Lung (tissue), 12 donors: ENCODE measurements around the gene TCTN3. TPM values are rescaled to one million over a fixed set of nuclear protein-coding genes. Genes with fewer than 3 reads are reported as not detected.

Experiments used
- ATAC-seq: fragments of 200-7000 bp; cut with Tn5 transposase; one replicate; pipeline ENCODE4 v1.9.1; 2020; ENCODE audit warnings: moderate number of reproducible peaks; ENCODE audit not compliant: insufficient read depth, low FRiP score
- DNase-seq, 3 donors: peaks; one replicate each; pipeline ENCODE4 v3.0.0-alpha.2; 2013 to 2017
- H3K27ac ChIP-seq, 2 donors: one replicate each; pipeline ENCODE4 v1.5.1; 2013; ENCODE audit warnings: mild to moderate bottlenecking in 2 of 2, moderate library complexity in 2 of 2, control low read depth in 1 of 2, inconsistent platforms in 1 of 2, low read depth in 1 of 2, low read length in 1 of 2
- H3K27me3 ChIP-seq, 3 donors: one replicate each; pipeline ENCODE4 v1.5.1; 2013; ENCODE audit warnings: low read length in 2 of 3; ENCODE audit not compliant: control insufficient read depth in 3 of 3, insufficient read depth in 3 of 3
- H3K36me3 ChIP-seq, 4 donors: one replicate each; pipeline ENCODE4 v1.5.1; 2013; ENCODE audit warnings: low read length in 4 of 4, mild to moderate bottlenecking in 1 of 4, moderate library complexity in 1 of 4; ENCODE audit not compliant: control insufficient read depth in 4 of 4, insufficient read depth in 4 of 4
- H3K4me1 ChIP-seq, 5 donors: one replicate each; pipeline ENCODE4 v1.5.1; 2013; ENCODE audit warnings: low read length in 5 of 5, mild to moderate bottlenecking in 2 of 5, moderate library complexity in 1 of 5; ENCODE audit not compliant: control insufficient read depth in 5 of 5, insufficient read depth in 5 of 5
- H3K4me3 ChIP-seq: one replicate; pipeline ENCODE4 v1.5.1; 2013; ENCODE audit warnings: mild to moderate bottlenecking, control low read depth, moderate library complexity
- H3K9ac ChIP-seq, 2 donors: one replicate each; pipeline ENCODE4 v1.5.1; 2013; ENCODE audit warnings: low read length in 2 of 2, control low read depth in 1 of 2; ENCODE audit not compliant: insufficient read depth in 1 of 2
- H3K9me3 ChIP-seq, 4 donors: one replicate each; pipeline ENCODE4 v1.5.1; 2013; ENCODE audit warnings: low read length in 3 of 4, mild to moderate bottlenecking in 1 of 4, moderate library complexity in 1 of 4; ENCODE audit not compliant: control insufficient read depth in 4 of 4, insufficient read depth in 3 of 4
- CTCF ChIP-seq: IDR thresholded peaks from 2 replicates; pipeline ENCODE4 v1.5.1; 2012; ENCODE audit warnings: mild to moderate bottlenecking; ENCODE audit errors: control extremely low read depth, extremely low read depth
- WGBS, 2 donors: extraction: QIAGEN DNeasy Blood & Tissue Kit; methylation state at CpG; one replicate each; pipeline ENCODE4 v1.1.7; 2013; 5-methylcytosine and 5-hydroxymethylcytosine counted together
- polyA plus RNA-seq, 2 donors: library from polyadenylated mRNA; stranded (reverse); fragments of 200-250 nt; gene quantifications; one replicate each; pipeline ENCODE4 v1.2.1, GENCODE V29; 2013
- total RNA-seq, 2 donors: library from RNA; depleted of rRNA in 1 of 2; stranded (reverse); fragments of >200 nt in 1 of 2; gene quantifications; one replicate each; pipeline ENCODE4 v1.2.1, GENCODE V29; 2014 to 2021
- donor health status: control.
- donor health status: control.
- donor health status: Bipolar disorder and iron deficiency.
- donor health status: healthy.
- donor health status: DM: yes; HTN: yes; CAD: no.

TCTN3 gene
- total and polyA plus RNA-seq, 4 donors = 13.1 to 43.2 (median 29.8) TPM

- peak overlapping the region; percentile 85 for H3K4me3 ChIP-seq
- H3K36me3 ChIP-seq = peaks cover 7 to 16% (median 14%) of the 10 kb centered on the region in 4 donors
- peak overlapping the region; percentile 56 to 90 for H3K27ac ChIP-seq
- WGBS, 2 donors = 10 to 12% methylated on average over 15 of the region's 15 CpGs
- peak overlapping the region; percentile 98 for H3K9ac ChIP-seq
- H3K4me1 ChIP-seq = peaks cover 0 to 14% (median 0%) of the 10 kb centered on the region in 5 donors
- DNase-seq (peak in 1 of 3 donors; percentile 17), ATAC-seq (no peak)
- no peaks in the 10 kb centered on the region for H3K9me3 ChIP-seq
- TF ChIP-seq CTCF = no peak
- H3K27me3 ChIP-seq = no peaks in the 10 kb centered on the region
Observed at GRCh38 chr10:95693071-95693667, 558 bp downstream of the TCTN3 start.

- Histone ChIP-seq H3K36me3 (peaks cover 12 to 31% (median 22%) of the 10 kb centered on the region in 4 donors), H3K4me3 (no peak overlapping the region), H3K9me3 (no peaks in the 10 kb centered on the region), H3K4me1 (peaks cover 0 to 14% (median 0%) of the 10 kb centered on the region in 5 donors), H3K27me3 (no peaks in the 10 kb centered on the region), H3K9ac (no peak overlapping the region), H3K27ac (no peak overlapping the region)
- no peak for ATAC-seq
- no peak for DNase-seq
- 93 to 94% methylated on average over 2 of the region's 2 CpGs for WGBS, 2 donors
- TF ChIP-seq CTCF = no peak
Observed at GRCh38 chr10:95691281-95691680, 2.4 kb downstream of the TCTN3 start.

- DNase-seq = no peak
- peaks cover 0 to 14% (median 0%) of the 10 kb centered on the region in 5 donors for H3K4me1 ChIP-seq
- ATAC-seq = no peak
- WGBS, 2 donors = 81 to 88% methylated on average over 2 of the region's 2 CpGs
- no peak overlapping the region for H3K9ac ChIP-seq
- no peak overlapping the region for H3K4me3 ChIP-seq
- no peaks in the 10 kb centered on the region for H3K27me3 ChIP-seq
- no peaks in the 10 kb centered on the region for H3K9me3 ChIP-seq
- no peak for TF ChIP-seq CTCF
- H3K36me3 ChIP-seq = peaks cover 25 to 42% (median 28%) of the 10 kb centered on the region in 4 donors
- H3K27ac ChIP-seq = no peak overlapping the region
Observed at GRCh38 chr10:95688648-95689047, 5.1 kb downstream of the TCTN3 start.

GRCh38 chr10:95683966-95684365, 9.8 kb downstream of the TCTN3 start:
- ATAC-seq (no peak), DNase-seq (no peak)
- Histone ChIP-seq H3K4me3 (no peak overlapping the region), H3K9ac (no peak overlapping the region), H3K9me3 (no peaks in the 10 kb centered on the region), H3K27ac (no peak overlapping the region), H3K4me1 (no peaks in the 10 kb centered on the region), H3K27me3 (no peaks in the 10 kb centered on the region), H3K36me3 (peaks cover 31 to 49% (median 33%) of the 10 kb centered on the region in 4 donors)
- no peak for TF ChIP-seq CTCF
